Osteoblast (primary cell): ENCODE data around the gene GALNT10. TPM values are rescaled to one million over a fixed set of nuclear protein-coding genes. Genes with fewer than 3 reads are reported as not detected.

Experiments
- DNase-seq: peaks from one replicate; pipeline ENCODE4 v3.0.0; 2011; ENCODE audit warnings: low spot score, mixed read lengths; ENCODE audit not compliant: insufficient read length; ENCODE audit errors: missing footprints
- H2AFZ ChIP-seq: 2 replicates; pipeline ENCODE4 v1.6.0; 2011; ENCODE audit warnings: mild to moderate bottlenecking, low read length
- H3K27ac ChIP-seq: 2 replicates; pipeline ENCODE4 v1.5.1; 2011; ENCODE audit warnings: mild to moderate bottlenecking, low read depth, low read length, moderate library complexity
- H3K27me3 ChIP-seq: 2 replicates; pipeline ENCODE4 v1.6.0; 2012; ENCODE audit warnings: mild to moderate bottlenecking, control low read depth, inconsistent platforms, low read length, moderate library complexity; ENCODE audit not compliant: insufficient read depth
- H3K36me3 ChIP-seq: 2 replicates; pipeline ENCODE4 v1.5.1; 2011; ENCODE audit warnings: mild to moderate bottlenecking, low read length, control low read depth, moderate library complexity; ENCODE audit not compliant: insufficient read depth
- H3K4me1 ChIP-seq: 2 replicates; pipeline ENCODE4 v1.5.1; 2011; ENCODE audit warnings: mild to moderate bottlenecking, low read length, control low read depth, moderate library complexity; ENCODE audit not compliant: insufficient read depth
- H3K4me2 ChIP-seq: 2 replicates; pipeline ENCODE4 v1.6.0; 2011; ENCODE audit warnings: mild to moderate bottlenecking, low read length; ENCODE audit not compliant: insufficient read depth
- H3K4me3 ChIP-seq: fragments of 200-600 bp; sonication (generic); 3 replicates; pipeline ENCODE4 v1.5.1; 2012; ENCODE audit warnings: mild to moderate bottlenecking, low read length, inconsistent platforms; ENCODE audit not compliant: insufficient read depth
- H3K79me2 ChIP-seq: 2 replicates; pipeline ENCODE4 v1.6.0; 2012; ENCODE audit warnings: mild to moderate bottlenecking, low read length, control low read depth, inconsistent platforms; ENCODE audit not compliant: insufficient read depth
- H3K9me3 ChIP-seq: 2 replicates; pipeline ENCODE4 v1.5.1; 2011; ENCODE audit warnings: low read depth, low read length, control low read depth
- H4K20me1 ChIP-seq: 2 replicates; pipeline ENCODE4 v1.6.0; 2012; ENCODE audit warnings: mild to moderate bottlenecking, low read length, control low read depth; ENCODE audit not compliant: insufficient read depth
- total RNA-seq: library from RNA; depleted of rRNA; stranded (reverse); fragments of >200 nt; gene quantifications from 2 replicates; pipeline ENCODE4 v1.2.3, GENCODE V29; 2012
- TF ChIP-seq, protein P1 (sequence below): IDR thresholded peaks from 2 replicates; pipeline ENCODE4 v1.5.1; 2011; ENCODE audit warnings: mild to moderate bottlenecking, low read depth, low read length, moderate library complexity; ENCODE audit errors: extremely low read depth

The GALNT10 gene
- total RNA-seq, 1 donor: 62.2 TPM

DNA sequence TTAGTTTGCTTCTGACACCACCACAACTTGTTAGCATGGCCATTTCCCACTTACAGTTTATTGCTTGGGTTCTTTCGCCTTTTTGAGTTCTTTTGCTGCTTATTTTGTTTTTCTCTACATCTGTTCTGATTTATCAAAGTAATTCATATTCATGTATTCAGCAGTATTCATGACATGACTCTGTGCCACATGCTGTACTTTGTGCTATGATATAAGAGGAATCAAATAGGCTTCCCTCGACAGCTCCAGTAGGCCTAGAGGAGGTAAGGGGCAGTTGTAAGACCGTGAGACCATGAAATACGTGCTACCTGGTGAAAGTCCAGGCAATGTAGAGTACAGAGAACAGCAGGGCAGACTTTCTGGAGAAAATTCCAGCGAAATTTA lies 144.5 kb downstream of the GALNT10 start:
- no peak for DNase-seq
- TF ChIP-seq, protein P1, sequence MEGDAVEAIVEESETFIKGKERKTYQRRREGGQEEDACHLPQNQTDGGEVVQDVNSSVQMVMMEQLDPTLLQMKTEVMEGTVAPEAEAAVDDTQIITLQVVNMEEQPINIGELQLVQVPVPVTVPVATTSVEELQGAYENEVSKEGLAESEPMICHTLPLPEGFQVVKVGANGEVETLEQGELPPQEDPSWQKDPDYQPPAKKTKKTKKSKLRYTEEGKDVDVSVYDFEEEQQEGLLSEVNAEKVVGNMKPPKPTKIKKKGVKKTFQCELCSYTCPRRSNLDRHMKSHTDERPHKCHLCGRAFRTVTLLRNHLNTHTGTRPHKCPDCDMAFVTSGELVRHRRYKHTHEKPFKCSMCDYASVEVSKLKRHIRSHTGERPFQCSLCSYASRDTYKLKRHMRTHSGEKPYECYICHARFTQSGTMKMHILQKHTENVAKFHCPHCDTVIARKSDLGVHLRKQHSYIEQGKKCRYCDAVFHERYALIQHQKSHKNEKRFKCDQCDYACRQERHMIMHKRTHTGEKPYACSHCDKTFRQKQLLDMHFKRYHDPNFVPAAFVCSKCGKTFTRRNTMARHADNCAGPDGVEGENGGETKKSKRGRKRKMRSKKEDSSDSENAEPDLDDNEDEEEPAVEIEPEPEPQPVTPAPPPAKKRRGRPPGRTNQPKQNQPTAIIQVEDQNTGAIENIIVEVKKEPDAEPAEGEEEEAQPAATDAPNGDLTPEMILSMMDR: no peak
- H3K36me3 ChIP-seq: peaks cover 33% of the 10 kb centered on the region

DNA sequence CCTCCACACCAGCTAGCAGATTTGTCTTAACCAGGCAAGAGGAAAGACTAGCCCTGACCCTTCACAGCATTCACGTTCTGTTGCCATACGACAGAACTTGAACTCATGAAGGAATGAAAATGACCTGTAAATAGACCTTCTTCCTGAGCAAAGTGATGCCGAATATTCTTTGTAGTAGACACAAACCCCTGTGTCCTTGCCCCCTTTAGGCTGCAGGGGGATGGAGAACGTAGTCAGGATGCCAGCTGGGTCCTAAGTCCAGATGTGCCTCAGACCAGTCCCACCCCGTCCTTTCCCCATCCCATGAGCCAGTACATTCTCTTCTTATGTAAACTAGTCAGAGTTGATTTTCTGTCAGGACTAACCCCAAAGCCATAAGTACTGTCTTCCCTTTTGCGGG lies 151.1 kb downstream of the GALNT10 start:
- H3K36me3 ChIP-seq: peaks cover 3% of the 10 kb centered on the region
- TF ChIP-seq, protein P1: no peak
- no peaks in the 10 kb centered on the region for H3K79me2 ChIP-seq
- H3K4me2 ChIP-seq: no peak overlapping the region
- H4K20me1 ChIP-seq: no peaks in the 10 kb centered on the region
- no peak overlapping the region for H3K27ac ChIP-seq
- no peaks in the 10 kb centered on the region for H3K27me3 ChIP-seq
- no peaks in the 10 kb centered on the region for H3K4me1 ChIP-seq
- H3K9me3 ChIP-seq: no peaks in the 10 kb centered on the region
- no peak for DNase-seq
- H3K4me3 ChIP-seq: no peak overlapping the region
- no peak overlapping the region for H2AFZ ChIP-seq

More for the DNA sequence above, 144.5 kb downstream of the GALNT10 start:
- Histone ChIP-seq H2AFZ (no peak overlapping the region), H3K79me2 (no peaks in the 10 kb centered on the region), H3K9me3 (no peaks in the 10 kb centered on the region), H3K27me3 (no peaks in the 10 kb centered on the region), H3K4me2 (no peak overlapping the region), H3K4me1 (no peaks in the 10 kb centered on the region), H4K20me1 (no peaks in the 10 kb centered on the region), H3K4me3 (no peak overlapping the region), H3K27ac (no peak overlapping the region)

DNA sequence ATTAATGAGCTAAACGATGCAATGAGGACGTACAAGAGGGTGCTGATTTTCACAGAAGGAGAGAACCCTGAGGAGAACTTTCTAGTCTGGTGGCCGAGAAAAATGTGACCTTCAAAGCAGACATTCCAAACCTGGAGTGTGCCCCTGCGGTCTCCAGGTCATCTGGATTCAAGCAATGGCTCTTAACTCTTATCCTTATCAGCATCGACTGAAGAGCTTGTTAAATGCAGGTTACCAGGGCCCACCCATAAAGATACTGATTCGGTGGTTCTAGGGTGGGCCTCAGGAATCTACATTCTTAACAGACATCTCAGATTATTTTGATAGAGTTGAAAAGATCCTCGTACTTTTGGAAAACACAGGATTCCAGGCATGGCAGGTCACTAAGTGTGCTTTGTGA lies 151.7 kb downstream of the GALNT10 start:
- TF ChIP-seq, protein P1: no peak
- DNase-seq: no peak
- Histone ChIP-seq H3K27me3 (no peaks in the 10 kb centered on the region), H2AFZ (no peak overlapping the region), H3K9me3 (no peaks in the 10 kb centered on the region), H3K36me3 (peaks cover 3% of the 10 kb centered on the region), H3K27ac (no peak overlapping the region), H3K79me2 (no peaks in the 10 kb centered on the region), H3K4me2 (no peak overlapping the region), H3K4me3 (no peak overlapping the region), H4K20me1 (no peaks in the 10 kb centered on the region), H3K4me1 (no peaks in the 10 kb centered on the region)

DNA sequence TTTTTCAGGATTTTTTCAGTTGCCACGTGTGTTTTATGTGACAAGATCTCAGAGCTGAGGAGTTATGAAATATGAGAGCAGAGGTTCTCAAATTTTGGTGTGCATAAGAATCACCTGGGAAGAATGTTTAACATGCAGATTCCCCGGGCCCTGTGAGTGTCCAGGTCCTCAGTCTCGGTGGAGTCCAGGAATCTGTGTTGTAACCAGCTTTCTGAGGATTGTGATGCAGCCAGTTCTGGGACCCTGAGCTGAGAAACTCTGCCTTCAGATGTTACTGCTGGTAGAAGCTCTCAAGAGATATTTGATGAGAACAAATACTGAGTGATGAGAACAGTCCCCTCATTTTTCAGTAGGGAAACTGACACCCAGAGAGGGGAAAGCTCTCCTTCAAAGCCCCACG lies 152.4 kb downstream of the GALNT10 start:
- H3K79me2 ChIP-seq: no peaks in the 10 kb centered on the region
- TF ChIP-seq, protein P1: no peak
- no peaks in the 10 kb centered on the region for H4K20me1 ChIP-seq
- no peak for DNase-seq
- H3K4me3 ChIP-seq: no peak overlapping the region
- H3K36me3 ChIP-seq: peaks cover 3% of the 10 kb centered on the region
- no peaks in the 10 kb centered on the region for H3K27me3 ChIP-seq
- no peak overlapping the region for H3K27ac ChIP-seq
- no peak overlapping the region for H2AFZ ChIP-seq
- H3K9me3 ChIP-seq: no peaks in the 10 kb centered on the region
- no peak overlapping the region for H3K4me2 ChIP-seq
- no peaks in the 10 kb centered on the region for H3K4me1 ChIP-seq
